ENCODE measurements around the gene MAG. TPM values are rescaled to one million over a fixed set of nuclear protein-coding genes. Genes with fewer than 3 reads are reported as not detected.

MAG gene
- total RNA-seq, 1 experiment from 2014 or later = 13.4 TPM

DNA sequence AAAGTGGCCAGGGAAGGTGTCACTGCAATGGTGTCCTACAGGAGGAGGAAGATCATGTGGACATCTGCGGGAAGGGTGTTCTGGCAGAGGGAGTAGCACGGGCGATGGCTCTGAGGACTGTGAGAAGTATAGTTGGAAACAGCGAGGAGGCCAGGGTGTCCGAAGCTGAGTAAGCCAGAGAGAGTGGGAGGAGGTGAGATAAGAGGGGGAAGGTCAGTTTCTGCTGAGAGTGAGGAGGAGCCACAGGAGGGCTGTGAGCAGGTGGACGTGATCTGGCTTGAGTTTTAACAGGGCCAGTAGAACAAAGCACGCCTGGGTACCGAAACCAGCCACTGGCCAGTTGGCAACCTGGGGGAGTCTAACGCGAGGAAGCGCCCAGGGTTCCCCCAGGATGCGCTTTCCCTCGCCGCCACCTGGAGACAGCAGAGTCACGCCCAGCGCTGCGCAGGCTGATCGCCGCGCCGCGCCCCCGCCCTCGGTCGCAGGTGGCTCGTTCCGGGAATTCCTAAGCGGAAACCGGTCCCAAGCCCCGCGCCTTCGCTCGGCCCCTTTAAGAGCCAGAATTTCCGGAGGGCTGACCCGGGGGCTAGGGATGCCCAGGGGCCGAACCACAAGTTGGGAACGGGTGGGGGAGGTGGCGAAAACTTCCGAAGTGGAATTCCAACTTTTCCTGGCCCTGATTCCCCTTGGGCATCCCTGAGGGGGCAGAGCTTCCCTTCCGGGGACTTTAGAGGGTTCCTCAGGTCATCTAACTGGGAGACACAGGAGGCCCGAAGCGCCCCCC, 44.2 kb upstream of the MAG start:
- H3K4me1 ChIP-seq (replicated peaks; ENCODE audit: insufficient read depth) = peaks cover 27% of the 10 kb centered on the region
- intact Hi-C loops (cut with micrococcal nuclease; ENCODE audit: unreplicated experiment) = loop anchor here (1.0 to 5.0 kb wide), 7 partner anchors 21 to 469 kb away; partner anchors contain the start of gene USF2
- POLR2A ChIA-PET (ENCODE audit: unreplicated experiment) = interaction anchor here (0.6 kb wide), 1 partner anchor 131 kb away, joined by 3 read pairs; no protein-coding TSS in a partner anchor
- TSS peak; percentile 94 for BruUV-seq (replicated peaks)
- H3K9me2 ChIP-seq (ENCODE audit: insufficient read depth) = no peaks in the 10 kb centered on the region
- H3K4me3 ChIP-seq = peak overlapping the region; percentile 89
- H4K20me1 ChIP-seq (ENCODE audit: insufficient read depth) = peaks cover 15% of the 10 kb centered on the region; the same call in 1 of the 2 replicates
- H2AFZ ChIP-seq = peak overlapping the region; percentile 55
- H3K9me3 ChIP-seq (ENCODE audit: insufficient read depth, low read depth) = no peaks in the 10 kb centered on the region
- TF ChIP-seq, protein P1, sequence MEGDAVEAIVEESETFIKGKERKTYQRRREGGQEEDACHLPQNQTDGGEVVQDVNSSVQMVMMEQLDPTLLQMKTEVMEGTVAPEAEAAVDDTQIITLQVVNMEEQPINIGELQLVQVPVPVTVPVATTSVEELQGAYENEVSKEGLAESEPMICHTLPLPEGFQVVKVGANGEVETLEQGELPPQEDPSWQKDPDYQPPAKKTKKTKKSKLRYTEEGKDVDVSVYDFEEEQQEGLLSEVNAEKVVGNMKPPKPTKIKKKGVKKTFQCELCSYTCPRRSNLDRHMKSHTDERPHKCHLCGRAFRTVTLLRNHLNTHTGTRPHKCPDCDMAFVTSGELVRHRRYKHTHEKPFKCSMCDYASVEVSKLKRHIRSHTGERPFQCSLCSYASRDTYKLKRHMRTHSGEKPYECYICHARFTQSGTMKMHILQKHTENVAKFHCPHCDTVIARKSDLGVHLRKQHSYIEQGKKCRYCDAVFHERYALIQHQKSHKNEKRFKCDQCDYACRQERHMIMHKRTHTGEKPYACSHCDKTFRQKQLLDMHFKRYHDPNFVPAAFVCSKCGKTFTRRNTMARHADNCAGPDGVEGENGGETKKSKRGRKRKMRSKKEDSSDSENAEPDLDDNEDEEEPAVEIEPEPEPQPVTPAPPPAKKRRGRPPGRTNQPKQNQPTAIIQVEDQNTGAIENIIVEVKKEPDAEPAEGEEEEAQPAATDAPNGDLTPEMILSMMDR (conservative IDR thresholded peaks at IDR 0.05) = peak; percentile 59
- TF ChIP-seq EZH2 (IDR thresholded peaks at IDR 0.05; ENCODE audit: low read depth) = no peak
- peak overlapping the region; percentile 94 for H3K4me2 ChIP-seq
- peaks cover 24% of the 10 kb centered on the region for H3F3A ChIP-seq (ENCODE audit: insufficient read depth, low read depth)
- H3K27ac ChIP-seq = peak overlapping the region; percentile 95
- peaks cover 36% of the 10 kb centered on the region for H3K79me2 ChIP-seq (ENCODE audit: low read depth)
- CTCF ChIA-PET = interaction anchor here (1.0 kb wide), 1 partner anchor 203 kb away, joined by 3 read pairs; no protein-coding TSS in a partner anchor
- DNase-seq = peak; percentile 91 to 96
- peaks cover 11% of the 10 kb centered on the region for H3K36me3 ChIP-seq (ENCODE audit: low read depth)
- no peaks in the 10 kb centered on the region for H3K27me3 ChIP-seq (ENCODE audit: insufficient read depth, low read depth)

DNA sequence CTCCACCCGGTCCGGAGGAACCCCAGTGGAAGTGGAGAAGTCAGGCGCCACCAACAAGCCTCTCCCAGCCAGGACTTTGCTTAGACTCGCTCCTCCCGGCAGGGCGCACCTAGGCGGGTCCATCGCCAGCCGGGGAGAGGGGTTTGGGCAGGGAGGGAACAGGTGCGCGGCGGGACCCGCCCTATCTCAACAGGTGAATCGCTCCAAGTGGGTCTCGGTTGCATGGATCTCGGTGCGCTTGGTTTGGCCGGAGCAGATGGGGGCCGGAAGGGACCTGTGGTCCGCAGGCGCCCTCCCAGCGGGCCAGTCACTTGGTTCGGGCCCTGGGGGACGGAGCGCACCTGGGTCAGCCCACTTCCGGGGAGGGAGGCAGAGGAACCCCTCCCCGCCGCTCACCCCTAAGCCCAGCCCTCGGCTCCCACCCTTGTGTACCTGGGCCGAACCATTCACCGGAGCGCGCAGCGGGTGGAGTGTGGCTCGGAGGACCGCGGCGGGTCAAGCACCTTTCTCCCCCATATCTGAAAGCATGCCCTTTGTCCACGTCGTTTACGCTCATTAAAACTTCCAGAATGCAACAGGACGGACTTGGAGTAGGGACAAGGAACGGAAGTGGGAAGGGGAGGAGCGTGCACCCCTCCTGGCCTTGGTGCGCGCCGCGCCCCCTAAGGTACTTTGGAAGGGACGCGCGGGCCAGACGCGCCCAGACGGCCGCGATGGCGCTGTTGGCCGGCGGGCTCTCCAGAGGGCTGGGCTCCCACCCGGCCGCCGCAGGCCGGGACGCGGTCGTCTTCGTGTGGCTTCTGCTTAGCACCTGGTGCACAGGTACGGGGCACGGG, 43.4 kb upstream of the MAG start, which contains the start of gene LSR:
Gene LSR, plus strand, starts transcription at position 693 of the 836 bp plus-strand sequence. Its CDS starts 21 bp downstream, at position 714.
- no peaks in the 10 kb centered on the region for H3K9me3 ChIP-seq (ENCODE audit: insufficient read depth, low read depth)
- H3K27me3 ChIP-seq (ENCODE audit: insufficient read depth, low read depth) = no peaks in the 10 kb centered on the region
- peak within 1 kb of the TSS; percentile 94 for H3K4me2 ChIP-seq
- TF ChIP-seq, protein P1 (conservative IDR thresholded peaks at IDR 0.05) = no peak
- TF ChIP-seq EZH2 (IDR thresholded peaks at IDR 0.05; ENCODE audit: low read depth) = no peak
- no TSS peak for BruUV-seq (replicated peaks)
- intact Hi-C loops (cut with micrococcal nuclease; ENCODE audit: unreplicated experiment) = loop anchor here (1.0 to 5.0 kb wide), 7 partner anchors 20 to 468 kb away; partner anchors contain the start of gene USF2
- H3K79me2 ChIP-seq (ENCODE audit: low read depth) = peaks cover 44% of the 10 kb centered on the region
- peak within 1 kb of the TSS; percentile 95 for H3K27ac ChIP-seq
- H3K36me3 ChIP-seq (ENCODE audit: low read depth) = peaks cover 15% of the 10 kb centered on the region
- H3K4me3 ChIP-seq = peak within 1 kb of the TSS; percentile 89
- H2AFZ ChIP-seq = peak within 1 kb of the TSS; percentile 55
- CTCF ChIA-PET = no interaction called here
- peak; percentile 84 to 95 for DNase-seq
- H3K9me2 ChIP-seq (ENCODE audit: insufficient read depth) = no peaks in the 10 kb centered on the region
- POLR2A ChIA-PET (ENCODE audit: unreplicated experiment) = no interaction called here
- H3K4me1 ChIP-seq (replicated peaks; ENCODE audit: insufficient read depth) = peaks cover 27% of the 10 kb centered on the region
- H4K20me1 ChIP-seq (ENCODE audit: insufficient read depth) = peaks cover 15% of the 10 kb centered on the region
- H3F3A ChIP-seq (ENCODE audit: insufficient read depth, low read depth) = peaks cover 24% of the 10 kb centered on the region

DNA sequence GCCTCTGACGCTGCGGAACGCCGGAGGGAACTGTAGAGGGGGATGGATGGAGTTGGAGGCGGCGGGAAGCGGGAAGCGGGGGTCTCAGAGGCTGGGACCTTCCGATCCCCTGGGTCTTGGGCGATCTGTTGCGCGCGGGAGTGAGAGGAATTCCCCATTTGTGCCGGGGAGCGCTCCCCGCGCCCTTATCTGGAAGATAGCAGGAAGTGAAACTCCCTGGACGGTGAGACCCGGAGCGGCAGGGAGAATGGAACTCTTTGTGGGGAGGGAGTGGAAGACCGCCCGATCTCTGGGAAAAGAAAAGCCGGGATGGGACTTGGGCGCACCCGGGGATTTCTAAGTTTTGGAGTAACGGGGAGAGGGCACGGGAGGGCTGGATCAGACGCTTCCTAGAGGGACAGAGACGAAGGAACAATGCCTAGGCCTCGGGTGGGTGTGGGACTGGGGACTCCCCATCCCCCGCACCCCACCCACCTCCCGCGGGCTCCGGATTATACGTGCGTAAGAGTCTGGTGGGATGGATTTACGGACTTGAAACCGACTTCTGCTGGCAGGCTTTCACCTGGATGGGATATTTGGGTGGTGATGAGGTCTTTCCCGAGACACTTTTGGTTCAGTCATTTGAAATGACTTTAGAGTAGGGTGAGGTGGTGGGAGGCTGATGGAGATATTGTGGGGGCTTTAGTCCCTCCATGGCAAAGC, 42.7 kb upstream of the MAG start:
- H3K4me3 ChIP-seq = peak overlapping the region; percentile 89
- H4K20me1 ChIP-seq (ENCODE audit: insufficient read depth) = peaks cover 19% of the 10 kb centered on the region
- no TSS peak for BruUV-seq (replicated peaks)
- peaks cover 24% of the 10 kb centered on the region for H3F3A ChIP-seq (ENCODE audit: insufficient read depth, low read depth)
- peaks cover 27% of the 10 kb centered on the region for H3K4me1 ChIP-seq (replicated peaks; ENCODE audit: insufficient read depth)
- no peak for DNase-seq
- no peak for TF ChIP-seq EZH2 (IDR thresholded peaks at IDR 0.05; ENCODE audit: low read depth)
- TF ChIP-seq, protein P1 (conservative IDR thresholded peaks at IDR 0.05) = no peak
- peaks cover 18% of the 10 kb centered on the region for H3K36me3 ChIP-seq (ENCODE audit: low read depth)
- ChIA-PET POLR2A (ENCODE audit: unreplicated experiment) (no interaction called here), CTCF (no interaction called here)
- H3K79me2 ChIP-seq (ENCODE audit: low read depth) = peaks cover 47% of the 10 kb centered on the region
- intact Hi-C loops (cut with micrococcal nuclease; ENCODE audit: unreplicated experiment) = loop anchor here (2.0 to 5.0 kb wide), 3 partner anchors 20 to 182 kb away; partner anchors contain the start of gene USF2
- no peaks in the 10 kb centered on the region for H3K9me2 ChIP-seq (ENCODE audit: insufficient read depth)
- H3K27ac ChIP-seq = peak overlapping the region; percentile 95
- no peaks in the 10 kb centered on the region for H3K27me3 ChIP-seq (ENCODE audit: insufficient read depth, low read depth)
- H3K9me3 ChIP-seq (ENCODE audit: insufficient read depth, low read depth) = no peaks in the 10 kb centered on the region
- peak overlapping the region; percentile 55 for H2AFZ ChIP-seq
- H3K4me2 ChIP-seq = peak overlapping the region; percentile 94

Data from PC-9 (cell line).